ENCODE measurements around the gene SKP1.
A peak's percentile ranks its signal among the peaks of the same experiment; 100 is the strongest.
"Not testable (repeated sequence)": the region's sequence is repeated elsewhere in the genome, so short reads cannot be mapped to it uniquely, and the experiment has no call there.

The SKP1 gene
- 45.9 to 258 reads per million in 2 donors for total RNA-seq

DNA sequence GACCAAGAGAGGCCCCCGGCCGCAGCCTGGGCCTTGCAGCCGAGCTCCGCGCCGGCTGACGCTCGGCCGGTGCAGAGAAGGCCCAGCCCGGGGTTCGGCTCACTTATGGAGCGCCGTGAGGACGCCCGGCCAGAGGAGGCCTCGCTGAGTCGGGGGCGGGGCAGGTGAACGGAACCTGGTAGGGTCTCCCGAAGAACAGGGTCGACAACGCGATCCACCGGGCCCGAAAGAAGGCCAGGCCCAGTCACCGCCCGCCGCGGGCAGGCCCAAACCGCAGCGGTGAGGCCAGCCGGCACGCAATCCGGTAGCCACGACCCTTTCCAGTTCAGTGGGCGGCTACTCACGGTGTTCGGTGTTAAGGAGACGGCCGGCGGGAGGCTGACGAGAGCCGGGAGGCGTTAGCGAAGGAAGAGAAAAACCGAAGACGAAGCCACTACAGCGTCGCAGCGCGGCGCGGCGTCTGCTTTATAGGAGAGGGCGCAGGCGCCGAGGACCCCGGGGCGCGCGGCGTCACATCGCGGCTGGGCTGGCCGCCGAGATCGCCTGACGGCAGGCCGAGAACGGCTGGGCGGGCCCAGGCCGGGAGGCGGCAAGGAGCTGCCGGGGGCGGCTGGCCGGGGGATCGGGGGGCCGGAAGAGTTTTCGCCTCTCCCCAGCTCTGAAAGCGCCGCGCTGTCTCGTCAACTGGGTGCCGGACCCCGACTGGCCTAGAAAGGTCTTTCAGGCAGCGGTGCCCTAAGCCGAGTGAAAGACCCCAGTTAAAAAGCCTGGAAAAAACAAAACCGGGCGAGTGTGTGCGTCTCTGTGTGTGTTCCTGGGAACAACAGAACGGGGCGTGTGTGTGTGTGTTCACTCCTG lies at the start of gene SKP1:
SKP1 (minus strand) TSS at position 440 of the 858 bp plus-strand sequence. CDS start 2,928 bp downstream, outside the sequence.
- peak; percentile 79 for DNase-seq

DNA sequence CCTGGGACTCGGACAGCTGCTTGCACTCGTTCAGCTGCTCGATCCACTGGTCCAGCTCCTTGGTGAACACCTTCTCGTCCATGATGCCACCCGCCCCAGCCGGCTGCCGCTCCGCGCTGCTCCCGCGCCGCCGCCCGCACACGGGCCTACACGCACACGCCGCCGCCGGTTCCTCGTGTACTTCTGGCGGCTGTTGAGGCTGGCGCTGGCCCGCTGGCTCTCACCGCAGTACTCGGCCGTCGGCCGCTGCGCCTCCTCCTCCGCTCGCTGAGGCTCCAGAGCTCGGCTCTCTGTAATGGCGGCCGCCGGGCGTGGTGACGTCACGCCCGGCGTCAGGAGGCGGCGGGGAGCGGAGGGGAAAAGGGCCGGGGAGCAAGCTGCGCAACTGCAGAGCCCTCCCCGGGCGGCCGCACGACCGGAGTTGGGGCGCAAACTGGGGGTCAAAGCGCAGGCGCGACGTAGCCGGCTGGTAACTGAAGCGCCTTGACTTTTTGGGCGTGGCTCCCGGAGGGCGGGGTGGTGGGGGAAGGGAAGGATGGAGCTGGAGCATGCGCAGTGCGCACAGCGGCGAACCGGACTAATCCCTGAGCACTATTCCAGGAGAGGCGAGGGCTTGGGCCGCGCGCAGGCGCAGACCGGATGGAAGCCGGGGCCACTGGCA lies 49.2 kb upstream of the SKP1 start, which contains the start of gene PPP2CA:
PPP2CA (minus strand) TSS at position 294 of the 661 bp plus-strand sequence; CDS start at position 82, 212 bp downstream.
- peak; percentile 97 for DNase-seq

DNA sequence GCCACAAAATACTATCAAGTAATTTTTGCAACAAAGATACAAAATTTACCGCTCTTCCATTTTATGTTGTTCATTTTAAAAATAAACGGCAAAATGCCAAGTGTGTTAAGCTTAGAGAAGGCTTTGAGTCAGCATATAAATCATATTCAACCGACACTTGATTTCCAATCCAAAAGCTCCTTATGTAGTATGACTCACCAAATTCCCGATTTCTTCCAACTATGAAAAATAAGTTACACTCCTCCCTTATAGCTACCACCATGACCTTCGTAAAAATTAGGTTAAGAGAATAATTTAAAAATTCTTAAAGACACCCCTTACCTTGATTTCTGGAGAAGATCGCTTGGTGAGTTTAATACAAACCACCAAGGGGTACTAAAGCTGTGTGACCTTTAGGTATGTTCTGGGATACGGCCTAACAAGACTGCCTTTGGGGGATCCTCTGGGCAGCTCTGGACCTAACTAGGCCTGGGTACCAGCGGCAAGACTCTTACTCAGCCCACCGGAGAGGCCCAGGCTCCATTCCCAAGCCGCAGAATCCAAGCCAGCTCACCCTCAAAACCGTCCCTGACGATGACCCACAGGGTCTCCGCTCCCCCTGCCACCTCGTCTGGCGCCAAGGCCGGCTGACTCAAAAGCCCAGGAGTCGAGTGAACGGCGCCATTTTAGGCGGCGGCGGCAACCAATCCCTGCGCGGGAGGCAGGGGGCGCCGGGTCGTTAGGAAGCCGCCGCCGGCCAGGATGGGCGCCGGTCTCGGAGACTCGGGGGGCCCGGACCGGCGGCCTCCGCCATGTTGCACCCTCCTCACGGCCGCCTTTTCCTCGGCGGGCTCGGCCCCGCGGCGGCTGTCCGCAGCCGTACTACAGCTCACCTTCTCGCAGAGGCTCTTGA lies 48.4 kb upstream of the SKP1 start:
- DNase-seq, result peak; percentile 61

DNA sequence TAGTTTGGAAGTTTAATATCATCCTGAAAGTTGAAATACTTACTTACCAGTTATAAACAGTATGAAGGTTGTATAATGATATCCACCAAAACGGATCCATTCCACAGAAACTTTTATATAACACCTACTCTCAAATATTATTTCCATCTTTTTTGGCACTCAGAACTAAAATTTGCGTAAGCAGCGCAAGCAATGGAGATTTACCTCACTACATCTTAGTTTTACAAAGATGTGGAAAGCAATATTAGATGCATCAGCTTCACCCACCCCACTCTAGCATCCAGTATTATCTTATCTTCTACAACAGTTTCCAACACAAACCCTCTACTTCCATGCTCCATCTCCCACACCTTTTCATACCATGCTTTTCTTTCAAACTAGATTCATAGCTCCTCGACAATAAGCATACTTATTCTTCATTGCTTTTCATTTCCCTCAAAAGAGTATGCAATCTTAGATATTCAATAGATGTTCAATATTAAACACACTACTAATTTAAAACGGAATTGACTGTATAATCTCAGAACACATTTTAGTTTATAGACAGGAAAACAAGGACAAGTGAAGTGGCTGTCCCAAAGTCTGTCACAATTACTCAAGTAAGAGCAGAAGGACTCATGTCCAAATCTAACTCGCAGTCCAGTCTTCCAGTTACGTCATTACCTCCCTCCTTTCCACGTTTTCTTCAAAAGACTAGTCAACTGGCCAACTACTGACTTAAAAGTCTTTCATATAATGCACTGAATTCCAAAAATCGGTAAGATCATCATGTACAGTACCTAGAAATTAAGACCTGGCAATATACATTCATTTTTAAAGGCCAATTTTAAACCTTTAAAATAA lies 46.9 kb upstream of the SKP1 start:
- no peak for DNase-seq

DNA sequence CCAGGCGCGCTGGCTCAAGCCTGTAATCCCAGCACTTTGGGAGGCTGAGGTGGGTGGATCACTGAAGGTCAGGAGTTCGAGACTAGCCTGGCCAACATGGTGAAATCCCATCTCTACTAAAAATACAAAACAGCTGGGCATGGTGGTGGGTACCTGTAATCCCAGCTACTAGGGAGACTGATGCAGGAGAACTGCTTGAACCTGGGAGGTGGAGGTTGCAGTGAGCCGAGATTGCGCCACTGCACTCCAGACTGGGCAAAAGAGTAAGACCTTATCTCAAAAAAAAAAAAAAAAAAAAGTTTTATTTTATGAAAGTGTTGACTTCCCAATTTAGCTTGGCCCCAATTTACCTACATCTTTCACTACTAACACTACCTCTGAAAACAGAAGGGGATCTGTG lies 44.9 kb upstream of the SKP1 start:
- DNase-seq, result not testable (repeated sequence)

GRCh38 chr5:134215757-134216156 lies 39.0 kb upstream of the SKP1 start:
- DNase-seq, result no peak

DNA sequence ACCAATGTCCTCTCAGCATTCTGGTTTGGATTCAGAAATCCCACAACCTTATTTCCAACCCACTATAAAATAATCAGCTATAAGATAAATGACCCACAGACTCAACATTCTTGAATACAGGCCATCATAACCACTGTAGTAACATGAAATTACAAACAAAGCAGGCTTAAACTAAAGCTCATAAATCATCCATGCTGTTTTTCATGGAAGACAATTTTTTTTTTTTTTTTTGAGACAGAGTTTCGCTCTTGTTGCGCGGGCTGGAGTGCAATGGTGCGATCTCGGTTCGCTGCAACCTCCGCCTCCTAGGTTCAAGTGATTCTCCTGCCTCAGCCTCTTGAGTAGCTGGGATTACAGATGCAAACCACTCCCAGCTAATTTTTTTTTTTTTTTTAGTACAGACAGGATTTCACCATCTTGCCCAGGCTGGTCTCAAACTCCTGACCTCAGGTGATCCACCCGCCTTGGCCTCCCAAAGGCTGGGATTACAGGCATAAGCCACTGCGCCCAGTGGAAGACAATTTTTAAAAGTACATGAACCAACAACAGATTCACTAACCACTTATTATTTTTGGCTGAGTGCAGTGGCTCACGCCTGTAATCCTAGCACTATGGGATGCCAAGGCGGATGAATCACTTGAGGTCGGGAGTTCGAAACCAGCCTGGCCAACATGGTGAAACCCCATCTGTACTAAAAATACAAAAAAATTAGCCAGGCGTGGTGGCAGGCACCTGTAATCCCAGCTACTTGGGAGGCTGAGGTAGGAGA lies 34.7 kb upstream of the SKP1 start:
- DNase-seq, result not testable (repeated sequence)

- no peak for DNase-seq
Measured at GRCh38 chr5:134209477-134210245, 32.9 kb upstream of the SKP1 start.

GRCh38 chr5:134207696-134208095 lies 30.9 kb upstream of the SKP1 start:
- no peak for DNase-seq

GRCh38 chr5:134206627-134207160 lies 29.9 kb upstream of the SKP1 start:
- DNase-seq, result no peak

- DNase-seq, result no peak
Measured at GRCh38 chr5:134204575-134204974, 27.8 kb upstream of the SKP1 start.

DNA sequence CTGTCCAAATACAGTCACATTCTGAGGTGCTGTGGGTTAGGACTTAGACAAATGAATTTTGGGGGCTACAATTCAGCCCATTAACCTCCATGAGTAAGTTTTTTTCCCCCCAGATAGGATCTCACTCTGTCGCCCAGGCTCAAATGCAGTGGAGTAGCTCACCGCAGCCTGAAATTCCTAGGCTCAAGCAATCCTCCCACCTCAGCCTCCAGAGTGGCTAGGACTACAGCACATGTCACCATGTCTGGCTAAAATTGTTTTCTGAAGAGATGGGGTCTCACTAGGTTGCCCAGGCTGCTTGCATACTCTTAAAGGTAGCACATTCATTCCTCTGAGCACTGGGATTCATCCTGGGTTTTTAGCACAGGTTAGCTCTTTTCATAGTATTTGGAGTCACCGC lies 26.9 kb upstream of the SKP1 start:
- DNase-seq, result no peak

GRCh38 chr5:134195666-134196065 lies 18.9 kb upstream of the SKP1 start:
- DNase-seq, result no peak

GRCh38 chr5:134189031-134189430 lies 12.3 kb upstream of the SKP1 start:
- DNase-seq, result no peak

DNA sequence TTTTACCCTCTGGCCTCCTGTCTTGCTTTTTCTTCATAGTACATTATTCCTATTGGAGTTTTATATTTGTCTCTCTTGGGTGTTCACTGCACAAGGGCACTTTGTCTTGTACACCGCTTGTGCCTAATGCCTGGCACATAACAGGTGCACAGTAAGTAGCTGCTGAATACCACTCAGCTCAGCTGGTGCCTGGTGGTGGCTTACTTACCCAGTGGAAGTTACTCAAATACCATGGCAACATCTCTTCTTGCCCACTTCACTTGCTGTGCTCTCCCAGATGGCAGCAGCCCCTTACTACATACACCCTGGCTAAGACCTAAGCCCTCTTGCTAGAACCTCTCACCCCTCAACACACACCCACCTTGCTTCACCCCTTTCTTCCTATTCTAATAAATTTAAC lies 11.3 kb upstream of the SKP1 start:
- DNase-seq, result no peak

- peak; percentile 74 for DNase-seq
Measured at GRCh38 chr5:134184155-134185135, 7.7 kb upstream of the SKP1 start.

DNA sequence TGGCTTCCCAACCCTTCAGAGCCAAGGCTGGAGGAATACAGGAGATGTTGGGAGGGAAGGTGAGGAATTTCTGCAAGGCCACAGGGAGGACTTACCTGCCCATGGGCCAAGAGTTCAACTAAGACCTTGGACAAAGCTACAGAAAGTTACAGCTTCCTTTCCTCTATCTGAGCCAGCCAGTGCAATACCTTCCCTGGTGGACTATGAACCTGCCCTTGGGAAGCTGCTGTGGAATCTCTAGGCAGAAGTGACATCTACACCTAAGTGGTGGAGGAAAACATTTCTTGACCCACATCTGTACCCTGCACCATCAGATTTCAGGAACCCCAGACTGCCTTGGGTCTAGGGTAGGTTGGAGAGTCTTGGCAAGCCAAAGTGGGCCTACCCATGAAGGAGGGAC lies 6.7 kb upstream of the SKP1 start:
- DNase-seq, result no peak

- DNase-seq, result no peak
Measured at GRCh38 chr5:134178096-134178419, 1.3 kb upstream of the SKP1 start.

All from T-helper 9 cell (primary cell).